ENCODE results near the gene ARSJ. TPM values are rescaled to one million over a fixed set of nuclear protein-coding genes. Genes with fewer than 3 reads are reported as not detected.

The ARSJ gene
- total and polyA plus RNA-seq, 8 donors, result 5.3 to 23.6 (median 7.5) TPM

DNA sequence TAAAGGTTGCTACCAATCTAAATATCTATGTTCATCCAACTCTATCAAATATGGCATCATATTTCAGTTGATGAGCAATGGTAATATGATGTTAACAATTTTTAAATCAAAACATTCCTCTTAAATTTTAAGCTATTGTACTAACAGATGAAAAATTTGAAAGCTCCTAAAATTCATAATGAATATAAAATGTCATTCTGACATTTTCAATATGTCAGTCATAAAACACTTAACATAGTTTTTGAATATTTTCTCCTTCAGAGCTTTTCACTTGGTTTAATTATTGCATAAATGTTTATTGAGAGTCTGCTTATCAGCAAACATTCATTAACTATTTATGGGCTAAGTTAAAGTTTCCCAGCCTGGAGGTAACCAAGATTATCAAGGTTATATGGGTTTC is 11.8 kb downstream of the ARSJ start:
- intact Hi-C loops (cut with DNase I), result no loop called here
- H3K27me3 ChIP-seq, result no peaks in the 10 kb centered on the region
- H3K36me3 ChIP-seq, result no peaks in the 10 kb centered on the region
- no peak for ATAC-seq
- H3K9me3 ChIP-seq, result no peaks in the 10 kb centered on the region
- H3K4me3 ChIP-seq, result no peak overlapping the region
- no peak overlapping the region for H3K27ac ChIP-seq
- TF ChIP-seq, protein P1, sequence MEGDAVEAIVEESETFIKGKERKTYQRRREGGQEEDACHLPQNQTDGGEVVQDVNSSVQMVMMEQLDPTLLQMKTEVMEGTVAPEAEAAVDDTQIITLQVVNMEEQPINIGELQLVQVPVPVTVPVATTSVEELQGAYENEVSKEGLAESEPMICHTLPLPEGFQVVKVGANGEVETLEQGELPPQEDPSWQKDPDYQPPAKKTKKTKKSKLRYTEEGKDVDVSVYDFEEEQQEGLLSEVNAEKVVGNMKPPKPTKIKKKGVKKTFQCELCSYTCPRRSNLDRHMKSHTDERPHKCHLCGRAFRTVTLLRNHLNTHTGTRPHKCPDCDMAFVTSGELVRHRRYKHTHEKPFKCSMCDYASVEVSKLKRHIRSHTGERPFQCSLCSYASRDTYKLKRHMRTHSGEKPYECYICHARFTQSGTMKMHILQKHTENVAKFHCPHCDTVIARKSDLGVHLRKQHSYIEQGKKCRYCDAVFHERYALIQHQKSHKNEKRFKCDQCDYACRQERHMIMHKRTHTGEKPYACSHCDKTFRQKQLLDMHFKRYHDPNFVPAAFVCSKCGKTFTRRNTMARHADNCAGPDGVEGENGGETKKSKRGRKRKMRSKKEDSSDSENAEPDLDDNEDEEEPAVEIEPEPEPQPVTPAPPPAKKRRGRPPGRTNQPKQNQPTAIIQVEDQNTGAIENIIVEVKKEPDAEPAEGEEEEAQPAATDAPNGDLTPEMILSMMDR (IDR thresholded peaks at IDR 0.05), result no peak
- DNase-seq, result no peak
- H3K4me1 ChIP-seq, result peaks cover 3% of the 10 kb centered on the region in 2 donors

DNA sequence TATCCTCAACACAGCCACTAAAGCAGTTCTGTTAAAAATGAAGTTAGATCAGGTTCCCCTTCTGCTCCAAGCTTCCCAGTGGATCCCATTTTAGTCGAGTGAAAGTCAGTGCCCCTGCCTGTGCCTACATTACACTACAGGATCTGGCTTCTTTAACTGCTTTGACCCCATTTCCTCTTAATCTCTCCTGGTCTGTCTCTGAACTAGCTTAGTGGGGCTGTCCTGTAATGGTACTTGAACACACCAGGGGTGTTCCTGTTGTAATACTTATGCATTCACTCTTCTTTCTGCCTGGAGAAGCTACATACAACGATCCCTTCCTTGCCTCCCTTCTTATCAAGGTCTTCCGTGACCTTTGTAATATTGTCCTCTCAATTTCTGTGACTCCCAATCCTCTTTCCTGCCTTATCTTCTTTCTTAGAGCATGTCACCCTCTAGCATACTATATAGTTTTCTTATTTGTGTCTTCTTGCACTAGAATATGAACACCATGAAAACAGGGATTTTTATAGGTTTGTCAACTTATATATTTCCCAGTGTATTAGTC is 16.7 kb downstream of the ARSJ start:
- DNase-seq, result no peak
- Histone ChIP-seq H3K27me3 (no peaks in the 10 kb centered on the region), H3K36me3 (no peaks in the 10 kb centered on the region), H3K27ac (peak overlapping the region in 1 of 2 donors; percentile 10), H3K9me3 (no peaks in the 10 kb centered on the region), H3K4me1 (no peaks in the 10 kb centered on the region), H3K4me3 (no peak overlapping the region)
- intact Hi-C loops (cut with DNase I), result no loop called here
- ATAC-seq, result no peak
- TF ChIP-seq, protein P1 (IDR thresholded peaks at IDR 0.05), result no peak

DNA sequence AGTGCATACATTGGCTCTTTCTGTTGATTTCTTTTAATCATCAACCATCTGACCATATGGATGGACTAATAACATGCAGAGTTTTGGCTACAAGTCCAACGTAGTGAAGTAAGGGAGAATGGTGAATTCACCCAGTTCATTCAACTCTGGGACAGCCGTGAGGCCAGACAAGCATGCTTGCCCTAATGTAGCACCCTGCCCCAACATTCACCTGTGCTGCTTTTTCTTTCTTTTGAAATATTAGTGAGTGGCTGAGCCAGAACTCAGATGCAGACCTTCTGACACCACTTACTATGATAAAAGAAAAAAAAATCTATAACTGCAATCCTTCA is 17.5 kb downstream of the ARSJ start:
- H3K27ac ChIP-seq, result peak overlapping the region in 1 of 2 donors; percentile 10
- H3K4me3 ChIP-seq, result no peak overlapping the region
- intact Hi-C loops (cut with DNase I), result no loop called here
- no peak for DNase-seq
- H3K27me3 ChIP-seq, result no peaks in the 10 kb centered on the region
- H3K36me3 ChIP-seq, result no peaks in the 10 kb centered on the region
- H3K9me3 ChIP-seq, result no peaks in the 10 kb centered on the region
- no peaks in the 10 kb centered on the region for H3K4me1 ChIP-seq
- ATAC-seq, result peak; percentile 7
- TF ChIP-seq, protein P1 (IDR thresholded peaks at IDR 0.05), result no peak

DNA sequence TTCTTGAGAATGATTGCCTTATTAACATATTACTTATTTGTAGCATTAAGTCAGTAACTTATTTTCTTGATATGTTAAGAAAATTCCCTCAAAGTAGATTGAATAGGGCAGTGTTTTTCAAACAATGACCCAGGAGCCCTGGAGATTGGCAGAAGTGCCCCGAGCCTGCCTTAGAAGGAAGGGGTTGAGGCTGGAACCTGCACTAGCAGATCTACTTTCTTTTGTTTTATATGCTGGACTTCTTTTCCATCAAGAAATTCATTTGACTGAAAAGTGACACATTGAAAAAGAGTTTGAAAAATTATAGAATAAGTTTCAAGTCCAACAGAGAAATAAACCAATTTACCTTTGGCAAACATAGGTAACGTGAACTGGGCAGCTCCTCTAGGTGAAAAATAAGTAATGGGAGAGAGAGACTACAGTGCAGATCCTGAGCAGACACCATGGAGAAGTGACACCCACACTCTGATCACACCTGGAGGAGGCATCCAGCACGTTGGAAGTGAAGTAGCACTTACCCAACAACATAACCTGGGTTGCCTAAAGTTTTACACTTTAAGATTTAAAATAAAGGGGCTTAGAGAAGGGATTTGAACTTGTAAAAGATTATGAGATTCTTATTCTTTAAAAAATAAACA is 18.6 kb downstream of the ARSJ start:
- TF ChIP-seq, protein P1 (IDR thresholded peaks at IDR 0.05), result no peak
- intact Hi-C loops (cut with DNase I), result no loop called here
- Histone ChIP-seq H3K27ac (peak overlapping the region; percentile 53 to 87), H3K27me3 (no peaks in the 10 kb centered on the region), H3K4me1 (no peaks in the 10 kb centered on the region), H3K36me3 (no peaks in the 10 kb centered on the region), H3K4me3 (no peak overlapping the region), H3K9me3 (no peaks in the 10 kb centered on the region)
- DNase-seq, result no peak
- peak; percentile 38 for ATAC-seq

DNA sequence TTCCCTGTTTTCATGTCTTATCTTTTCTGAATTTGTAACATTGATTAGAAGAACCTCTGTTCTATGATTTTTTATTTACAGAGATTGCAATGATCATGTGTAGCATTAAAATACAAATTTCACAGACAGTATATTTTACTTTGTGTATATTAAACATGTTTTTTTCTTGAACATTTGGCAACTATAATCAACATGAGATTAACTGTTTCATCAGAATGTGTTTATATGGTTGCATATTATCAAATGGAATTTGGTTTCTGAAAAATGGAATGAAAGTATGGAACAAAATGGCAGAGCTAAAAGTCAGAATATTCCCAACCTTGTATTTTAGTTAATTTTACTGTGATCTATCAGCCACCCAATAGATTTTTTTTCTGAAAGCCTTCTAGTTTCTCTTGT is 19.9 kb downstream of the ARSJ start:
- no peaks in the 10 kb centered on the region for H3K27me3 ChIP-seq
- TF ChIP-seq, protein P1 (IDR thresholded peaks at IDR 0.05), result no peak
- no peak overlapping the region for H3K4me3 ChIP-seq
- intact Hi-C loops (cut with DNase I), result no loop called here
- ATAC-seq (no peak), DNase-seq (no peak)
- no peaks in the 10 kb centered on the region for H3K4me1 ChIP-seq
- no peaks in the 10 kb centered on the region for H3K36me3 ChIP-seq
- no peaks in the 10 kb centered on the region for H3K9me3 ChIP-seq
- peak overlapping the region; percentile 53 to 87 for H3K27ac ChIP-seq

Measured in left lung (tissue), 10 donors.